HK-2 (cell line): ENCODE results near the gene FAM163B.

ENCODE experiments used
- DNase-seq: peaks from one replicate; pipeline ENCODE4 v3.0.0-alpha.2; 2018; ENCODE audit not compliant: unreplicated experiment

The FAM163B gene

DNA sequence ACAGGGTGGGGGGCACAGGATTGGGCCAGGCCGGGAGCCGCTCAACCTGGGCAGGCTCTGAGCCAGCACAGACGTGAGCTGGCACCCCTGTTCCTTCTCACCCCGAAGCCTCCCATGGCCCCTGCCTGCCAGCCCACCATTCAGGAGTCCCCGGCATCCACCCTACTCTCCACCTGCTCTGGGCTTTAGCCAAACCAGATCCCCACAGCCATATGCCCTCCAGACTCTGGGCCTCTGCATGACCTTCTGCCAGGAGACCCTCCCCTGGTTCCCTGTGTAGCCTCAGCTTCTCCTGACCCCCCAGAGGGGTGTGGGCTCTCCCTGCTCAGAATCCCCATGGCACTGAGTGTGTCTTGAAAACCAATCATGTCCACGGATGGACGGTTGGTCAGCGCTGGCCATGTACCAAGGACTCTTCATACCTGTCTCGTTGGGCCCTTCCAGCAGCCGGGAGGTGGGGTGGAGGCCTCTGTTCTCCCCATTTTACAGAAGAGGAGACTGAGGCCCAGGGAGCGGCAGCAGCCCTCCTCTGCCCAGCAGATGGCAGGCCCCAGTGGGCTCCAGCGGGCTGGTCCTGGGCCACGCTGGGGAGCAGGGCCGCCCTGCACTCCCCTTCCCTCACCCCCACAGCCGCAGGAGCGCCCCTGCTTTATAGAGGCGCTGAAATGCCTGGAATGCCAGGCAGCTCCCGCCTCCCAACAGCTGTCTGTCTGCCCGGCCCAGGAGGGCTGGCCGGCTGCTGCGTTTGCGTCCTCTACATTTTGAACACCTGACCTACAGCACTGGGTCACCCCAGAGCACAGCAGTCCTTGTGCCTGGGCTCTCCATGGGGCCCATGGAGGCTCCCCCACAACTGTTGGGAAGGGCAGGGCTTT, 81.0 kb downstream of the FAM163B start:
- no peak for DNase-seq

DNA sequence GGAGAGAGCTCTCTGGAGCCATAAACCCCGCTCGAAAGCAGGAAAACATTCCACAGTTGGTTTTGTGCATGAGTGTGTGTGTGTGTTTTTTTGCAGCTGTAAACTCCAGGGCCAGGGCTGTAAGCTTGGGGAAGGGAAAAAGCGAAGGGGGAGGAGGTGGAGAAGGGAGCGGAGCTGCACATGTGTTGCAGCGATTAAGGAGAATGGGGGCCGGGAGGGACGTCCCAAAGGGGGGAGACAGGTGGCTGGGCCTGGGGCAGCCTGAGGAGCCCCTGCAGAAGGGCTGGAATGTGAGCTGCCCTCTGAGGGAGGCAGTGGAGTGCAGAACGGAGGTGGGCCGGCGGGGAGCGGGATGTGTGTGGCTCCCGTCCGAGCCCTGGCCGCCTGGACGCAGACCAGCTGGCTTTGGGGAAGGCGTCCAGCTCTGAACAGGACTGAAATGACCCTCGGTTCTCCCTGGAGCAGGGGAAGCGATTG, 81.7 kb downstream of the FAM163B start:
- no peak for DNase-seq
